Right ventricle myocardium inferior (tissue), 1 donor: ENCODE measurements around the gene MEMO1. TPM values are rescaled to one million over a fixed set of nuclear protein-coding genes. Genes with fewer than 3 reads are reported as not detected.
"Not testable (repeated sequence)": the region's sequence is repeated elsewhere in the genome, so short reads cannot be mapped to it uniquely, and the experiment has no call there.

Source experiments
- ATAC-seq: fragments of 200-7000 bp; cut with Tn5 transposase; one replicate; pipeline ENCODE4 v1.9.1; 2020; ENCODE audit warnings: mild to moderate bottlenecking, moderate library complexity
- DNase-seq: peaks from one replicate; pipeline ENCODE4 v3.0.0; 2021; ENCODE audit errors: missing footprints
- intact Hi-C: fragments of 100-400 bp; cut with DNase I; formaldehyde crosslinking; loops from one replicate; pipeline ENCODE4 v1.11.0; 2022
- total RNA-seq: library from RNA; stranded (reverse); fragmentation: NEBNext Ultra II Directional; extraction: Animal tissue kit (Norgen Biotek cat#: 25700); gene quantifications from one replicate; pipeline ENCODE4 v1.2.1, GENCODE V29; 2021
- donor health status: DM: no; HTN: yes; CAD: no; lungs with severe emphysema.

Gene MEMO1
- total RNA-seq, 1 donor from 2014 or later, result 50.0 TPM

GRCh38 chr2:31967790-31968189, 43.0 kb downstream of the MEMO1 start:
- ATAC-seq, result no peak

GRCh38 chr2:31966402-31966801, 44.4 kb downstream of the MEMO1 start:
- ATAC-seq, DNase-seq, intact Hi-C loops: not testable (repeated sequence)

More at GRCh38 chr2:31967790-31968189, 43.0 kb downstream of the MEMO1 start:
- intact Hi-C loops, result no loop called here
- no peak for DNase-seq

GRCh38 chr2:31965094-31965493, 45.7 kb downstream of the MEMO1 start:
- DNase-seq (no peak), ATAC-seq (no peak)
- intact Hi-C loops, result no loop called here

- ATAC-seq (no peak), DNase-seq (no peak)
- intact Hi-C loops, result no loop called here
These were observed 47.9 kb downstream of the MEMO1 start for GRCh38 chr2:31962757-31963361.

- intact Hi-C loops, result no loop called here
These were observed 52.6 kb downstream of the MEMO1 start for GRCh38 chr2:31958140-31958717.

GRCh38 chr2:31957354-31958139, 53.3 kb downstream of the MEMO1 start:
- DNase-seq (no peak), ATAC-seq (no peak)
- intact Hi-C loops, result no loop called here

More at GRCh38 chr2:31958140-31958717, 52.6 kb downstream of the MEMO1 start:
- ATAC-seq (no peak), DNase-seq (no peak)

GRCh38 chr2:31956934-31957333, 53.9 kb downstream of the MEMO1 start:
- DNase-seq, ATAC-seq, intact Hi-C loops: not testable (repeated sequence)

- intact Hi-C loops, result no loop called here
- ATAC-seq, result no peak
- DNase-seq, result no peak
These were observed 54.5 kb downstream of the MEMO1 start for GRCh38 chr2:31956312-31956711.

- ATAC-seq, intact Hi-C loops, DNase-seq: not testable (repeated sequence)
These were observed 57.7 kb downstream of the MEMO1 start for GRCh38 chr2:31953095-31953494.

- no peak for DNase-seq
- intact Hi-C loops, result no loop called here
- ATAC-seq, result no peak
These were observed 59.8 kb downstream of the MEMO1 start for GRCh38 chr2:31950946-31951562.

GRCh38 chr2:31947871-31948270, 62.9 kb downstream of the MEMO1 start:
- intact Hi-C loops, result no loop called here
- DNase-seq (no peak), ATAC-seq (no peak)

GRCh38 chr2:31946838-31947237, 64.0 kb downstream of the MEMO1 start:
- intact Hi-C loops, result no loop called here
- no peak for ATAC-seq
- no peak for DNase-seq

GRCh38 chr2:31945572-31945935, 65.3 kb downstream of the MEMO1 start:
- DNase-seq (no peak), ATAC-seq (no peak)
- intact Hi-C loops, result no loop called here

- no peak for DNase-seq
- ATAC-seq, result no peak
- intact Hi-C loops, result no loop called here
These were observed 65.8 kb downstream of the MEMO1 start for GRCh38 chr2:31944828-31945571.

GRCh38 chr2:31943636-31944225, 67.1 kb downstream of the MEMO1 start:
- ATAC-seq, result no peak
- no peak for DNase-seq
- intact Hi-C loops, result no loop called here

- ATAC-seq, result no peak
- no peak for DNase-seq
- intact Hi-C loops, result no loop called here
These were observed 69.9 kb downstream of the MEMO1 start for GRCh38 chr2:31940920-31941319.

- intact Hi-C loops, result no loop called here
- ATAC-seq, result no peak
- no peak for DNase-seq
These were observed 73.1 kb downstream of the MEMO1 start for GRCh38 chr2:31937741-31938140.

GRCh38 chr2:31935370-31935769, 75.4 kb downstream of the MEMO1 start:
- no peak for DNase-seq
- no peak for ATAC-seq
- intact Hi-C loops, result no loop called here

GRCh38 chr2:31933066-31933465, 77.7 kb downstream of the MEMO1 start:
- intact Hi-C loops, result no loop called here
- DNase-seq (no peak), ATAC-seq (no peak)
